CD4-positive, alpha-beta T cell treated with Interleukin-4 for 4 hours (primary cell): ENCODE measurements around the gene HIC1.

Experiments used
- DNase-seq: peaks from one replicate; pipeline ENCODE4 v3.0.0-alpha.2; 2020

Gene HIC1

GRCh38 chr17:2106308-2106955 is 51.5 kb downstream of the HIC1 start:
- no peak for DNase-seq

- no peak for DNase-seq
These were observed 52.1 kb downstream of the HIC1 start for GRCh38 chr17:2107050-2107449.

GRCh38 chr17:2107506-2107905 is 52.6 kb downstream of the HIC1 start:
- no peak for DNase-seq

GRCh38 chr17:2108170-2108569 is 53.3 kb downstream of the HIC1 start:
- no peak for DNase-seq

GRCh38 chr17:2110436-2110835 is 55.5 kb downstream of the HIC1 start:
- DNase-seq = no peak

- DNase-seq = no peak
These were observed 56.8 kb downstream of the HIC1 start for GRCh38 chr17:2111691-2112090.
